Left renal cortex interstitium (tissue), 4 donors: ENCODE measurements around the gene HNRNPK. TPM values are rescaled to one million over a fixed set of nuclear protein-coding genes. Genes with fewer than 3 reads are reported as not detected.

Experiments used
- DNase-seq, 4 donors: peaks; one replicate each; pipeline ENCODE4 v3.0.0-alpha.2; 2013; ENCODE audit warnings: low read depth in 4 of 4, low spot score in 2 of 4, missing footprints in 1 of 4
- polyA plus RNA-seq, 4 donors: library from polyadenylated mRNA; unstranded; fragments of 120-200 nt; gene quantifications; one replicate each; pipeline ENCODE4 v1.2.1, GENCODE V29; 2013; ENCODE audit not compliant: insufficient read length in 4 of 4

Gene HNRNPK
- polyA plus RNA-seq, 4 donors, result 860 to 1,030 (median 902) TPM

- DNase-seq, result no peak
Measured at GRCh38 chr9:83935276-83935935, 44.6 kb downstream of the HNRNPK start.

DNA sequence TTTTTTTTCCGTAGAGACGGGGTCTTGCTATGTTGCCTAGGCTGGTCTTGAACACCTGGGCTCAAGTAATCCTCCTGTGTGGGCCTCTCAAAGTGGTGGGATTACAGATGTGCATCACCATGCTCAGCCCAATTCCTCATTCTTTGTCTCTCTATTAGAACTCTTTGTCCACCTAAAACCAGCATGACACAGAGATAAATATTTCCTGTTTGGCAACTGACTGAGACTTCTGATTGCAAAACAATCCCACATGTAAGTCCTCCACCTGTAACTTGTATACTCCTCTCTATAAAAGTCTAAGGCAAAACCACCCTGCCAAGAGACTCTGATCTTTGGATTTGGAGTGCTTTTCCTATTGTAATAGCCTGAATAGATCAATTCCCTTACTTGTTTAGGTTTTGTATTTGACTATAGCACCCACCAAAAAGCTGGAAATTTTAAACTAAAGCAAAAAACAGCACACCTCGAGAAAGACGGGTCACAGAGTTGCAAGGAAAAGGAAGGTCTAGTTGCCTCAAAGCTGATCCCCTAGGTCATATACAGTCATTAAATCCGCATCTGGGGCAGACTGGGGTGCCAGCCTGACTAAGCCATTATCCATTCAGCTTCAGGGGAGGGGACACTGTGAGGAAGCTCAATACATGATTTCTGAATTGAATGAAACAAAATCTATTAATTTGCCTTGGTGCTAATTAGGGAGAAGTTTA, 45.3 kb downstream of the HNRNPK start:
- no peak for DNase-seq

GRCh38 chr9:83933790-83934189, 46.2 kb downstream of the HNRNPK start:
- no peak for DNase-seq

- DNase-seq, result no peak
Measured at GRCh38 chr9:83932851-83933250, 47.2 kb downstream of the HNRNPK start.

- no peak for DNase-seq
Measured at GRCh38 chr9:83932011-83932410, 48.0 kb downstream of the HNRNPK start.

- DNase-seq, result no peak
Measured at GRCh38 chr9:83930881-83931280, 49.1 kb downstream of the HNRNPK start.

DNA sequence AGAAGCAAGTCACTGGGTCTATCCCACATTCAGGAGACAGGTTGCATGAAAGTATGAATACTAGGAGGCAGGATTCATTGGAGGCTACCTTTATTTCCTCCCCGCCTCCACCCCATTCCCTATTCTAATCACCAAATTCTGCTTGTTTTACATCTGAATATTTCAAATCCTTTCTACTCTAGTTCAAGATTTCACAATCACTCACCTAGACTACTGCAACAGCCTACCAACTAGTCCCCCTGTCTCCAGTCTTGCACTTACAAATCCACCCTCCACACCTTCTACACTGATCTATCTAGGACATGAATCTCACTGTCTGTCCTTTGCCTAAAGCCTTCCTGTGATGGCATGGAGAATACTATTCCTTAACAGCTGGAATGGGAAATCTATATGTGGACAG, 52.4 kb downstream of the HNRNPK start:
- DNase-seq, result no peak

DNA sequence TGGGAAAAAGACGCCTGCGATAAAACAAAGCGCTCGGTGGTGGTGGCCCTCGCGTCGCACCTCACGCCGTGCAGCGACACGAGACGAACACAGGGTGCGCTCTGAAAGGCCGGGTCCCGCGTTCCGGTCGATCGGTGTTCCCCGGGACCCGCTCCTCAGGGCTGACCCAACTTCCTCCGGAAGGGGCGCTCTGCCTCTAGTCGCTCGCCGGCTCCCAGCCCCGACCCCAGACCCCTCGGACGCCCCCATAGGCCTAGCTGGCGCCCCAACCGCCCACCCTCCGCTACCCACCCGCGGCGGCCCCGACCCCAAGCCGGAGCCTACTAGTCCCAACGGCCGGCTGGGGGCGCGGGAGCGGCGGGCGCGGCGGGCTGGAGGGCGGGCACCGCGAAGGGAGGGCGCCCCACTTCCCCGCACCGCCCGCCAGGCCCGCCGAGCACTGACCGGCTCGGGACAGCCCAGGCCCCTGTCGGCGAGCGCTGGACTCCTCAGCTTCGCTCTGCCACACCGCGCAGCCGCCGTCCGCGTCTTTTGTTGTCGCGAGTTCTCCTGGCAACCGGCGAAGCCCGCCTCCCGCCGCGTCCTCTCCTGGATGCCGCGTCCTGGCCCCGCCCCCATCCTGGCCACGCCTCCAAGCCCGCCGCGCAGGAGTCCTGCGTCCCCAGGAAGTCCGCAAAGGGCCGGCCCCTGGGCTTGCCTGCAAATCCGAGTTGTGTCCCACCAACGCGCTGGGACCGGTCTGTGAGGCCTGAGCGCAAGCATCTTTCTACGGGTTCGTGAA, 58.9 kb downstream of the HNRNPK start, which contains the start of gene KIF27:
Gene KIF27, minus strand, starts transcription at position 506 of the 781 bp plus-strand sequence. CDS start 5,841 bp downstream, outside the sequence.
- peak; percentile 81 to 95 (median 93) for DNase-seq

GRCh38 chr9:83920469-83920926, 59.5 kb downstream of the HNRNPK start:
- peak in 3 of 4 donors; percentile 45 to 67 (median 57) for DNase-seq

DNA sequence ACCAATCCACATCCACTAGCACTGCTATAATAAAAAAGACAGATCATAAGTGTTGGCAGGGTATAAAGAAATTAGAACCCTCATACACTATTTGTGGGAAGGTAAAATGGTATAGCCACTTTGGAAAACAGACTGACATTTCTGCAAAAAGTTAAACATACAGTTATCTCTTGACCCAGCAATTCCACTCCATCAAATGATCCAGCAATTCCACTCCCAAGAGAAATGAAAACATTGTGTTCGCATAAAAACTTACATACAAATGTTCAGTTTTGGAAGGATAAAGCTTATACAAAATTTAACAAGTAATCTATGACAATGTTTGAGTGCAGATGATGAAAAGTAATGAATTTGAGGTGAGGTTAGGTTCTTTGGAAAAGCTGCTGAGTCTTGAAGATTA, 60.9 kb downstream of the HNRNPK start:
- no peak for DNase-seq

Other genes starting within 250 kb of the HNRNPK start
- gene GKAP1, start 162.4 kb downstream of the HNRNPK start, polyA plus RNA-seq, result 10 to 100 TPM; 15.7 to 24.7 (median 19.6) TPM
- 10 to 100 TPM; 17.0 to 25.1 (median 20.6) TPM for gene KIF27, start 58.8 kb downstream of the HNRNPK start, polyA plus RNA-seq
- 10 to 100 TPM; 19.6 to 24.5 (median 22.6) TPM for gene RMI1, start 590 bp upstream of the HNRNPK start, polyA plus RNA-seq